LHCN-M2 (cell line): Measurements from ENCODE around the gene ME1. TPM values are rescaled to one million over a fixed set of nuclear protein-coding genes. Genes with fewer than 3 reads are reported as not detected.
"Not testable (repeated sequence)": the region's sequence is repeated elsewhere in the genome, so short reads cannot be mapped to it uniquely, and the experiment has no call there.

Source experiments
- DNase-seq: peaks from one replicate; pipeline ENCODE4 v3.0.0-alpha.2; 2012; ENCODE audit warnings: low read depth
- total RNA-seq: library from RNA; depleted of rRNA; stranded (reverse); fragments of >200 nt; gene quantifications from 2 replicates; pipeline ENCODE4 v1.2.3, GENCODE V29; 2014

Gene ME1
- total RNA-seq, 1 experiment from 2014 or later: 8.1 TPM

DNA sequence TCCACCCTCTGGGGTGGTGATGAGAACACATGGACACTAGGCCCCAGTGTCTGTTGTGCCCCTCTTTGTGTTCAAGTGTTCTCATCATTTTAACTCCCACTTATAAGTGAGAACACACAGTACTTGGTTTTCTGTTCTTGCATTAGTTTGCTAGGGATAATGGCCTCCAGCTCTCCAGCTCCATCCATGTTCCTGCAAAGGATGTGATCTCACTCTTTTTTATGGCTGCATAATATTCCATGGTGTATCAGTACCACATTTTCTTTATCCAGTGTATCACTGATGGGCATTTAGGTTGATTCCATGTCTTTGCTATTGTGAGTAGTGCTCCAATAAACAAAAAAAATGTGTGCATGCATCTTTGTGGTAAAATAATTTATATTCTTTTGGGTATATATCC lies 170.3 kb downstream of the ME1 start:
- DNase-seq: no peak

GRCh38 chr6:83258517-83258916 lies 172.3 kb downstream of the ME1 start:
- peak; percentile 20 for DNase-seq

GRCh38 chr6:83257791-83258190 lies 173.1 kb downstream of the ME1 start:
- peak; percentile 4 for DNase-seq

- not testable (repeated sequence) for DNase-seq
Observed at GRCh38 chr6:83256719-83257118, 174.1 kb downstream of the ME1 start.

GRCh38 chr6:83252719-83253118 lies 178.1 kb downstream of the ME1 start:
- DNase-seq: peak; percentile 65

- DNase-seq: no peak
Observed at GRCh38 chr6:83250235-83250634, 180.6 kb downstream of the ME1 start.

DNA sequence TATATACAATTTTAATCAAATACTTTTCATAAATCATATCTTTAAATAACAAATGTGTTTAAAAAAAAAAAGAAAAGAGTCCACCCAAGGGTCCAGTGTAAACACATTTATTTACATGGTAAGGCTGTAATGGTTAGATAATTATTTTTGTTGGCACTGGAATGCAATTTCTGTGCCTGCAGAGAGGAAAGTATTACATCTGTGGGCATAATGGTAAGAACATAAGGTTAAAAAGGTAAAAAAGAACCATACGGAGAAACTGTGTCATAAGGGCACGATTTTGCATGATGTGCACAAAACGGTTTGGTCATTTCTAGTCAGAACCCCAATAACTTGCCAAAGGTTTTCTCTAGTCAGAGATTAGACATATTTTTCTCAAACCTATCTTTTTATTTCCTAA lies 183.4 kb downstream of the ME1 start:
- no peak for DNase-seq

GRCh38 chr6:83231146-83231545 lies 199.7 kb downstream of the ME1 start:
- no peak for DNase-seq

- DNase-seq: no peak
Observed at GRCh38 chr6:83226517-83226916, 204.3 kb downstream of the ME1 start.

GRCh38 chr6:83221889-83222479 lies 208.9 kb downstream of the ME1 start:
- peak; percentile 52 for DNase-seq

- no peak for DNase-seq
Observed at GRCh38 chr6:83221276-83221675, 209.6 kb downstream of the ME1 start.

DNA sequence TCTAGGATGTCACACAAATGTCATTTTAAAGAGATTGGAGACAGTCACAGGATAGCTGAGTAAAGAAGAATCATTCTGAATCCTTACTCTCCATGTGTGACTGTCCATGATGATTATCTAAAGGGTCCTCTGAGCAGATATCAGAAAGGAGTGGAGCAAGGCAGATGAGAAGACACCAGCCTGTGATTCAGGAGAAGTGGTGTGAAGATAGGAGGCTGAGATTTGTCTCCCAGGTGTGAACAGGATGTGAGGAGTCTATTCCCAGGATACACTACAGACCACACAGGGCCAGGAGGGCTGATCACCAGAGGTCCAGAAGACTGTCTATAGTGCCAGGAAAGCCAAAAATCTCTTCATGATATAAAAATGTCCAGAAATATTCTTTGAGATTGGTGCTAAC lies 210.7 kb downstream of the ME1 start:
- DNase-seq: no peak

- no peak for DNase-seq
Observed at GRCh38 chr6:83218646-83219045, 212.2 kb downstream of the ME1 start.

DNA sequence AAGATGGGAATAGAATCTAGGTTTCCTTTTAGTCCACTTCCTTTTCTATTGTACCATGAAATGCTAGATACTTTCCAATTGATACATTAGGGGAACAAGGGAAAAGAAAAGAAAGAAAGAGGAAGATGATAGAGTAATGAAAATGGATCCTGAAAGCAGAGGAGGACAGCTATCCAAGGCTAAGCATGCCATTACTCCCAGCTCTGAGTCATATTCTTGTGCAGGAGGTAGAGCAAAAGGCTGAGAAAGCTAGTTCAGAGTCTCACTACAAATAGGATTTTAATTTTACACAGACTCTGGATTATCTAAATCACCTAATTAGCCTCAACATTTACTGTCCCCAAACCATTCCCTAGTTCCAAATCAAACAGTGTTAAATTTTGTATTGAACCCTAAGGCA lies 214.0 kb downstream of the ME1 start:
- DNase-seq: no peak

DNA sequence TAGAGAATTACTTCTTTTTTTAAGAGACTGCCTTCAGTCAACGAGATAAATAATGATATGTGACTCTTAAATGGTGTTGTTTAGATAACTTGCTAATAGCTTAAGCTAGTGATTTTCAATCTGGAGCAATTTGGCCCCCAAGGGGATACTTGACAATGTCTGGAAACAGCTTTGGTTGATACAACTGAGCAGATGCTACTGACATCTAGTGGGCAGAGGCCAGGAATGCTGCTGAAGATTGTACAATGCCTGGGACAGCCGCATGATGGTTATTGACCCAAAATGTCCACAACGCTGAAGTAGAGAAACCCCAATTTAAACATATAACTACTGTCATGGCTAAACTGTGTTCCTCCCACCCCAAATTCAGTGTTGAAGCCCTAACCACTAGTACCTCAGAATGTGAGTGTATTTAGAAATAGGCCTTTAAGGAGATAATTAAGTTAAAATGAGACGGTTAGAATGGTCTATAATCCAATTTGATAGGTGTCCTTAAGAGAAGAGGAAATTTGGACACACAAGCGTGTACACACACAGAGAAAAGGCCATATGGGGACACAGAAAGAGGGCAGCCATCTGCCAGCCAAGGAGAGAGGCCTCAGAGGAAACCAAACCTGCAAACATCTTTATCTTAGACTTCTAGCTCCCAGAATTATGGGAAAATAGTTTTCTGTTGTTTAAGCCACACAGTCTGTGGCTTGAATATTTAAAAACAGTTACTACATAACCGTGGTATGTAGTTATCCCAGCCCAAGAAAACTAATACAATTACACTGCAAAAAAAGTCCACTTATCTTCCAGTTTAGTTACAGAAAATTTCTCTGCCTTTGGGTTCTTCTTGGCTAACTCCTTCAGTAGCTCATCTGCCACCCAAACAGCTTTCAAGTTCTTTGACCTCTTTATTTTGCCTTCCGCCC lies 215.5 kb downstream of the ME1 start:
- DNase-seq: peak; percentile 78

- no peak for DNase-seq
Observed at GRCh38 chr6:83202031-83202430, 228.8 kb downstream of the ME1 start.

DNA sequence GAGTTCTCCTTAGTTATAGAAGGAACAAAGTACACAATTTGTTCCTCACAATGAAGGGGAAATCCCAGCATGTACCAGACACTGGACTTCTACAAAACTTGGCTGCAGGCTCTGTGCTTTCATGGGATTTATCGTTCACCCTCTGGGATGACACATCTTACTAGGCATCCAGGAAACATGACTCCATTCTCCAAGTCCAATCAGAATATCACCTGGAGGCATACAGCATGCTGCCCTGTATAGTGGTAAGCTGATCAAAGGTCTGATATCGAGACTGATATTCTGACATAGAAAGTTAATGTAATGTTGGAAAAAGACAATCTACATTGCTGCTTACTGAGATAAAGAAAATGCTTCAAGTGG lies 231.0 kb downstream of the ME1 start:
- peak; percentile 32 for DNase-seq

- DNase-seq: no peak
Observed at GRCh38 chr6:83199173-83199862, 231.5 kb downstream of the ME1 start.

- peak; percentile 20 for DNase-seq
Observed at GRCh38 chr6:83198486-83199172, 232.2 kb downstream of the ME1 start.

- DNase-seq: no peak
Observed at GRCh38 chr6:83193747-83194566, 236.9 kb downstream of the ME1 start.
